ENCODE measurements around the gene KANTR.

KANTR gene

GRCh38 chrX:53077207-53078197 is 16.4 kb upstream of the KANTR start:
- no peaks in the 10 kb centered on the region for H3K9me3 ChIP-seq (ENCODE audit: severe bottlenecking)
- TF ChIP-seq, protein P1, sequence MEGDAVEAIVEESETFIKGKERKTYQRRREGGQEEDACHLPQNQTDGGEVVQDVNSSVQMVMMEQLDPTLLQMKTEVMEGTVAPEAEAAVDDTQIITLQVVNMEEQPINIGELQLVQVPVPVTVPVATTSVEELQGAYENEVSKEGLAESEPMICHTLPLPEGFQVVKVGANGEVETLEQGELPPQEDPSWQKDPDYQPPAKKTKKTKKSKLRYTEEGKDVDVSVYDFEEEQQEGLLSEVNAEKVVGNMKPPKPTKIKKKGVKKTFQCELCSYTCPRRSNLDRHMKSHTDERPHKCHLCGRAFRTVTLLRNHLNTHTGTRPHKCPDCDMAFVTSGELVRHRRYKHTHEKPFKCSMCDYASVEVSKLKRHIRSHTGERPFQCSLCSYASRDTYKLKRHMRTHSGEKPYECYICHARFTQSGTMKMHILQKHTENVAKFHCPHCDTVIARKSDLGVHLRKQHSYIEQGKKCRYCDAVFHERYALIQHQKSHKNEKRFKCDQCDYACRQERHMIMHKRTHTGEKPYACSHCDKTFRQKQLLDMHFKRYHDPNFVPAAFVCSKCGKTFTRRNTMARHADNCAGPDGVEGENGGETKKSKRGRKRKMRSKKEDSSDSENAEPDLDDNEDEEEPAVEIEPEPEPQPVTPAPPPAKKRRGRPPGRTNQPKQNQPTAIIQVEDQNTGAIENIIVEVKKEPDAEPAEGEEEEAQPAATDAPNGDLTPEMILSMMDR (IDR thresholded peaks at IDR 0.05; ENCODE audit: low read depth, low read length) = 0 out of 2 replicates have a peak, but pooled peaks have one; percentile 22
- H3K27me3 ChIP-seq (ENCODE audit: insufficient read depth, low read depth, severe bottlenecking) = no peaks in the 10 kb centered on the region
- no peak overlapping the region for H3K27ac ChIP-seq
- no peak for DNase-seq
- H3K4me3 ChIP-seq (ENCODE audit: low read depth, low read length) = no peak overlapping the region
- H3K36me3 ChIP-seq = no peaks in the 10 kb centered on the region

DNA sequence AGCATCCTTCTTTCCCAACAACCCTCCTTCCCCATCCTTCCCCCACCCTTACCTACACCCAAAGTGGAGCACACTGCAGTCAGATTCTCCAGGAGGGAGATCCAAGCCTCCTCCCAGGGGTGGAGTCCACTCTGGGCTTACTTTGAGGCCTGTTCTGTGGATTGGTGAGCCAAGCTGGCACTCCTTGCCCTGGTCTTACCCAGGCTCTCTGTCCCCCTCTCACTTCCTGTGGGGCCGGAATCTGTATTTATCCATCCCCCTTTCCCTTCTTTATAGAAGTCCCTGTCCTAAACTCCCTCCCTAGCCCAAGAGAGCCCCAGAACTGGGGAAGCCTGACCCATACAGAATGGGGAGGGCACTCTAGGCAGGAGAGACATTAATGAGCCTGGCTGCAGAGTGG is 15.0 kb upstream of the KANTR start:
- TF ChIP-seq, protein P1 (IDR thresholded peaks at IDR 0.05; ENCODE audit: low read depth, low read length) = no peak
- no peaks in the 10 kb centered on the region for H3K9me3 ChIP-seq (ENCODE audit: severe bottlenecking)
- H3K27me3 ChIP-seq (ENCODE audit: insufficient read depth, low read depth, severe bottlenecking) = peaks cover 2% of the 10 kb centered on the region
- no peak overlapping the region for H3K4me3 ChIP-seq (ENCODE audit: low read depth, low read length)
- H3K36me3 ChIP-seq = peaks cover 4% of the 10 kb centered on the region
- H3K27ac ChIP-seq = no peak overlapping the region
- DNase-seq = no peak

DNA sequence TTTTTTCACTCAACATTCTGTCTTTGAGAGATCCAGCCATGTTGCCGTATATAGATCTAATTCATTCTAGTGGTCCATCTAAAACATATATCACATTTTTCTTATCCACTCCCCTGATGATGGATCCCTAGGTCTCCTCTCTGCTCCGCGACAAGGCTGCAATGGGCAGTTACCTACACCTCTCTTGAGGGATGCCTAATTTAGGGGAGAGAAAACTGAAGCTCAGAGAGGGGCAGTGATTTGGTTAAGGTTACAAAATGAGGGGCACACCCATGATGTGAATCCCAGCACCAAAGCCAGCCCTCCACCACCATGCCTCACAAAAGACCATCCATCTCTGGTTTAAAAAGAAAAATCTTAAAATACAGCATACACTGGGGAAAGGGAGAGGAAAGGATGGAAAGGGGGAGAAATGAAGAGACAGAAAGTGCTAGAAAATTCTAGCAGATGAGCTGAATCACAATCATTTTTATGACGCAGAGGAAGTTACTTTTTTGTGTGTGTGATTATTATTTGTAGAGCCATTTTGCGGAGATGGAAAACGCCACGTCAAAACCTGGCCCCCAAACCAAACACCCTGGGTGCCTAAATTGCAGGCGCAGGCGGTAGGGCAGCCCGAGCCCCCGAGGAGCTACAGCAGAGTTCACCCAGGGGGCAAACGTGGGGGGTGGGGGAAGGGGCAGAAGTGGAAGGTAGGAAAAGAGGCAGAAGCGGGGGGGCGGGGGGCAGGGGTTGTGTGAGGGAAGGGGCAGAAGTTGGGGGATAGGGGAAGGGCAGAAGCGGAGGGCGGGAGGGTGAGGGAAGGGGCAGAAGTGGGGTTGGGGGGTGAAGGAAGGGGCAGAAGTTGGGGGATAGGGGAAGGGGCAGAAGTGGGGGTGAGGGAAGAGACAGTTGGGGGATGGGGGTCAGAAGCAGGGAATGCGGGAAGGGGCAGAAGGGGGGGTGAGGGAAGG is 13.0 kb upstream of the KANTR start:
- no peak for DNase-seq
- no peak overlapping the region for H3K4me3 ChIP-seq (ENCODE audit: low read depth, low read length)
- no peaks in the 10 kb centered on the region for H3K9me3 ChIP-seq (ENCODE audit: severe bottlenecking)
- peaks cover 9% of the 10 kb centered on the region for H3K27me3 ChIP-seq (ENCODE audit: insufficient read depth, low read depth, severe bottlenecking)
- TF ChIP-seq, protein P1 (IDR thresholded peaks at IDR 0.05; ENCODE audit: low read depth, low read length) = no peak
- peaks cover 21% of the 10 kb centered on the region for H3K36me3 ChIP-seq
- no peak overlapping the region for H3K27ac ChIP-seq

DNA sequence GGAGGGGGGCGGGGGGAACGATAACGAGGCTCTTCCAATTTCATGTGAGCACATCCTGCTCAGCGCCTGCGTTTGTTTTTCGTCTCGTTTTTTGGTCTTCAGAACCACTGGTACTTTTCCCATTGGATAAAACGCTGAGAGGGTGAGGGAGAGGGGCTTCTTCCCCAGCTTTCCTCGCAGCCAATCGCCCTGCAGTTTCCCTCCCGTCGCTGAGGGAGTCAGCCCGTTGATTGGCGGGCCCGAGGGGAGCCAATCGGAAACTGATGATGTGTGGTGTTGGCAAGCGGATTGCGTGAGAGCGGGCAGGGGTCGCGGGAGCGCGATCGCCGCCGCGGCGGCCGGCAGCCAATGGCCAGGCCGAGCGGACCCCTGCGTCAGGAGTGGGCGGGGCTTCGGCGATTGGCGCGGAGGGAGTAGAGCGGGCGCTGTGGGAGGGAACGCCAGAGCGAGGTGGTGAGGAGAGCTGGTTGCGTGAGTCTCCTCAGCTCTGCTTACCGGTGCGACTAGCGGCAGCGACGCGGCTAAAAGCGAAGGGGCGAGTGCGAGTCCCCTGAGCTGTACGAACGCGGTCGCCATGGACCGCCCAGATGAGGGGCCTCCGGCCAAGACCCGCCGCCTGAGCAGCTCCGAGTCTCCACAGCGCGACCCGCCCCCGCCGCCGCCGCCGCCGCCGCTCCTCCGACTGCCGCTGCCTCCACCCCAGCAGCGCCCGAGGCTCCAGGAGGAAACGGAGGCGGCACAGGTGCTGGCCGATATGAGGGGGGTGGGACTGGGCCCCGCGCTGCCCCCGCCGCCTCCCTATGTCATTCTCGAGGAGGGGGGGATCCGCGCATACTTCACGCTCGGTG is 11.8 kb upstream of the KANTR start, which contains the start of gene TSPYL2:
TSS of gene TSPYL2 (plus strand) at position 443 of the 848 bp plus-strand sequence. CDS start at position 575, 132 bp downstream.
- Histone ChIP-seq H3K27me3 (ENCODE audit: insufficient read depth, low read depth, severe bottlenecking) (peaks cover 9% of the 10 kb centered on the region), H3K4me3 (ENCODE audit: low read depth, low read length) (peak within 1 kb of the TSS; percentile 66), H3K36me3 (peaks cover 22% of the 10 kb centered on the region), H3K27ac (peak within 1 kb of the TSS; percentile 80), H3K9me3 (ENCODE audit: severe bottlenecking) (no peaks in the 10 kb centered on the region)
- TF ChIP-seq, protein P1 (IDR thresholded peaks at IDR 0.05; ENCODE audit: low read depth, low read length) = no peak
- DNase-seq = peak; percentile 92
